ENCODE results near the gene ATP8B3. TPM values are rescaled to one million over a fixed set of nuclear protein-coding genes. Genes with fewer than 3 reads are reported as not detected.

ATP8B3 gene
- total RNA-seq, 2 donors from 2014 or later = 2.3 to 3.4 TPM

DNA sequence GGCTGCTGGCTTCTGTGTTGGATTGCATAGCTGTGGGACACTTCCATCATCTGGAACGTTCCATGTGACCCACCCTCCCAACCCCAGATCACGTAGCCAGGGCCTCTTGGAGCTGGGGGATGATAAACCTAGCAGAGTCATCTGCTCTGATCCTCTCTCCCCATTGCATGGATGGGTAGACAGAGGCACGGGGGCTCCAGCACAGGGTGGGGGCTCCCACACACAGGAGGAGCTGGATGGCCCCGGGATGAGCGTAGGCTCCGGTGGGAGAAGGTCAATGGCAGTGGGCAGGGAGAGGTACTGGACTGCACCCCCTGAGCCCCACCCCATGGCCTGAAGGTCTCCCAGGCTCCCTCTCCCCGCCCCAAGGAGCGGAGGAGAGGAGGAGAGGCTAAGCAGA is 25.4 kb downstream of the ATP8B3 start:
- 89% methylated on average over 8 of the region's 8 CpGs; no CpG with 5 or more reads in 1 of the 2 experiments for WGBS, 2 experiments (ENCODE audit: insufficient coverage in 1 of 2, insufficient read length in 1 of 2)
- H3K27me3 ChIP-seq (ENCODE audit: control insufficient read depth, insufficient read depth, low read length, poor library complexity, severe bottlenecking) = peaks cover 38% of the 10 kb centered on the region
- no peak overlapping the region for H3K27ac Mint-ChIP-seq
- H3K4me1 Mint-ChIP-seq = no peaks in the 10 kb centered on the region
- H3K9me3 ChIP-seq (ENCODE audit: control insufficient read depth, low read length) = peaks cover 6% of the 10 kb centered on the region
- TF ChIP-seq, protein P1, sequence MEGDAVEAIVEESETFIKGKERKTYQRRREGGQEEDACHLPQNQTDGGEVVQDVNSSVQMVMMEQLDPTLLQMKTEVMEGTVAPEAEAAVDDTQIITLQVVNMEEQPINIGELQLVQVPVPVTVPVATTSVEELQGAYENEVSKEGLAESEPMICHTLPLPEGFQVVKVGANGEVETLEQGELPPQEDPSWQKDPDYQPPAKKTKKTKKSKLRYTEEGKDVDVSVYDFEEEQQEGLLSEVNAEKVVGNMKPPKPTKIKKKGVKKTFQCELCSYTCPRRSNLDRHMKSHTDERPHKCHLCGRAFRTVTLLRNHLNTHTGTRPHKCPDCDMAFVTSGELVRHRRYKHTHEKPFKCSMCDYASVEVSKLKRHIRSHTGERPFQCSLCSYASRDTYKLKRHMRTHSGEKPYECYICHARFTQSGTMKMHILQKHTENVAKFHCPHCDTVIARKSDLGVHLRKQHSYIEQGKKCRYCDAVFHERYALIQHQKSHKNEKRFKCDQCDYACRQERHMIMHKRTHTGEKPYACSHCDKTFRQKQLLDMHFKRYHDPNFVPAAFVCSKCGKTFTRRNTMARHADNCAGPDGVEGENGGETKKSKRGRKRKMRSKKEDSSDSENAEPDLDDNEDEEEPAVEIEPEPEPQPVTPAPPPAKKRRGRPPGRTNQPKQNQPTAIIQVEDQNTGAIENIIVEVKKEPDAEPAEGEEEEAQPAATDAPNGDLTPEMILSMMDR (conservative IDR thresholded peaks at IDR 0.05) = no peak
- no peaks in the 10 kb centered on the region for H3K36me3 ChIP-seq (ENCODE audit: control insufficient read depth, insufficient read depth, low read length)
- no peaks in the 10 kb centered on the region for H3K4me1 ChIP-seq (ENCODE audit: control insufficient read depth, insufficient read depth, low read length)
- no peak overlapping the region for H3K4me3 ChIP-seq (ENCODE audit: low read length)
- no peak overlapping the region for H3K4me3 Mint-ChIP-seq
- H3K9me3 Mint-ChIP-seq = peaks cover 13% of the 10 kb centered on the region
- no peak overlapping the region for H3K27ac ChIP-seq (ENCODE audit: low read depth, low read length)
- H3K27me3 Mint-ChIP-seq (ENCODE audit: insufficient read depth) = peaks cover 72% of the 10 kb centered on the region
- no peaks in the 10 kb centered on the region for H3K36me3 Mint-ChIP-seq (ENCODE audit: low read depth)
- no peak for DNase-seq
- no peak overlapping the region for H3K9ac ChIP-seq (ENCODE audit: extremely low read depth, low read length, poor library complexity, severe bottlenecking)

DNA sequence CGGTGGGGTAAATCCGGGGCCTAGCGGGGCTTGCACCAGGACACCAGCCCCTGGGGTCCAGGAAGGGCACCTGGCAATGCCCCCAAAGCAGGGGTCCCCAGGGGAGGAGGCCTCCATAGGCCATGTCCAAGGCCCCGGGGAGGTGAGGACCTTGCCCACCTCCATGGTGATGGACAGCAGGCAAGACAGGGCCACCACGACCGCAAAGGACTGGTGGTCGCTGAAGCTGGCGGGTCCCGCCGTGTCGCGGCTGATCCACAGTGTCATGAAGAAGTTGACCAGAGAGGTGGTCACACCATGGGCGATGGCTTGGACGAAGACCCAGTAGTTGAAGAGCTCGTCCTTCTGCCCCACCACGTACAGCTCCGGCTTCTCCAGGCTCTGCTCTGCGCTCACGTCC is 26.8 kb downstream of the ATP8B3 start:
- no peaks in the 10 kb centered on the region for H3K36me3 ChIP-seq (ENCODE audit: control insufficient read depth, insufficient read depth, low read length)
- no peaks in the 10 kb centered on the region for H3K4me1 ChIP-seq (ENCODE audit: control insufficient read depth, insufficient read depth, low read length)
- H3K9me3 Mint-ChIP-seq = peaks cover 12% of the 10 kb centered on the region
- peaks cover 72% of the 10 kb centered on the region for H3K27me3 Mint-ChIP-seq (ENCODE audit: insufficient read depth)
- no peak overlapping the region for H3K9ac ChIP-seq (ENCODE audit: extremely low read depth, low read length, poor library complexity, severe bottlenecking)
- H3K4me1 Mint-ChIP-seq = no peaks in the 10 kb centered on the region
- no peak overlapping the region for H3K27ac ChIP-seq (ENCODE audit: low read depth, low read length)
- H3K4me3 Mint-ChIP-seq = no peak overlapping the region
- WGBS, 2 experiments (ENCODE audit: insufficient coverage in 1 of 2, insufficient read length in 1 of 2) = 90 to 92% methylated on average over 13 to 19 of the region's 19 CpGs
- H3K36me3 Mint-ChIP-seq (ENCODE audit: low read depth) = no peaks in the 10 kb centered on the region
- no peak overlapping the region for H3K4me3 ChIP-seq (ENCODE audit: low read length)
- no peak for DNase-seq
- TF ChIP-seq, protein P1 (conservative IDR thresholded peaks at IDR 0.05) = no peak
- peaks cover 8% of the 10 kb centered on the region for H3K9me3 ChIP-seq (ENCODE audit: control insufficient read depth, low read length)
- H3K27me3 ChIP-seq (ENCODE audit: control insufficient read depth, insufficient read depth, low read length, poor library complexity, severe bottlenecking) = peaks cover 50% of the 10 kb centered on the region
- H3K27ac Mint-ChIP-seq = no peak overlapping the region

GRCh38 chr19:1783874-1784273 is 28.2 kb downstream of the ATP8B3 start:
- DNase-seq = no peak
- Mint-ChIP-seq H3K27ac (no peak overlapping the region), H3K9me3 (peaks cover 12% of the 10 kb centered on the region), H3K4me1 (no peaks in the 10 kb centered on the region), H3K36me3 (ENCODE audit: low read depth) (no peaks in the 10 kb centered on the region), H3K27me3 (ENCODE audit: insufficient read depth) (peaks cover 78% of the 10 kb centered on the region), H3K4me3 (no peak overlapping the region)
- H3K4me3 ChIP-seq (ENCODE audit: low read length) = no peak overlapping the region
- H3K36me3 ChIP-seq (ENCODE audit: control insufficient read depth, insufficient read depth, low read length) = no peaks in the 10 kb centered on the region
- peaks cover 8% of the 10 kb centered on the region for H3K9me3 ChIP-seq (ENCODE audit: control insufficient read depth, low read length)
- peaks cover 58% of the 10 kb centered on the region for H3K27me3 ChIP-seq (ENCODE audit: control insufficient read depth, insufficient read depth, low read length, poor library complexity, severe bottlenecking)
- no peak overlapping the region for H3K27ac ChIP-seq (ENCODE audit: low read depth, low read length)
- TF ChIP-seq, protein P1 (conservative IDR thresholded peaks at IDR 0.05) = no peak
- H3K4me1 ChIP-seq (ENCODE audit: control insufficient read depth, insufficient read depth, low read length) = no peaks in the 10 kb centered on the region
- WGBS, 2 experiments (ENCODE audit: insufficient coverage in 1 of 2, insufficient read length in 1 of 2) = 80 to 83% methylated on average over 9 of the region's 9 CpGs
- no peak overlapping the region for H3K9ac ChIP-seq (ENCODE audit: extremely low read depth, low read length, poor library complexity, severe bottlenecking)

Data from endodermal cell (in vitro differentiated cells).